Transverse colon (tissue), 4 donors: ENCODE results near the gene VPS13D. TPM values are rescaled to one million over a fixed set of nuclear protein-coding genes. Genes with fewer than 3 reads are reported as not detected.

Experiments
- DNase-seq: peaks from one replicate; pipeline ENCODE4 v3.0.0-alpha.2; 2019
- H3K27ac ChIP-seq, 4 donors: fragments of 200-600 bp; sonication (generic); 2 replicates each; pipeline ENCODE4 v1.5.1; 2016 to 2018; ENCODE audit warnings: inconsistent platforms in 4 of 4
- H3K27me3 ChIP-seq: fragments of 200-600 bp; sonication (generic); 2 replicates; pipeline ENCODE4 v1.5.1; 2017; ENCODE audit warnings: inconsistent platforms
- H3K36me3 ChIP-seq, 4 donors: fragments of 200-600 bp; sonication (generic); 2 replicates each; pipeline ENCODE4 v1.5.1; 2017 to 2019; ENCODE audit warnings: inconsistent platforms in 4 of 4
- H3K4me1 ChIP-seq, 4 donors: fragments of 200-600 bp; sonication (generic); 2 replicates each; pipeline ENCODE4 v1.5.1; 2017 to 2020; ENCODE audit warnings: inconsistent platforms in 4 of 4
- H3K4me3 ChIP-seq, 4 donors: fragments of 200-600 bp; sonication (generic); 1 replicate in 1 of 4; 2 replicates in 3 of 4; pipeline versions ENCODE4 v1.5.1 to v1.6.1; 2017 to 2019; ENCODE audit warnings: inconsistent platforms in 4 of 4
- H3K9me3 ChIP-seq, 2 donors: fragments of 200-600 bp; sonication (generic); 2 replicates each; pipeline ENCODE4 v1.5.1; 2017 to 2019; ENCODE audit warnings: inconsistent platforms in 2 of 2
- CTCF ChIP-seq, 5 experiments: fragments of 200-600 bp in 3 of 5; fragments of 450-650 bp in 2 of 5; sonication (generic) in 3 of 5; IDR thresholded peaks; 1 replicate in 2 of 5; 2 replicates in 3 of 5; pipeline ENCODE4 v1.5.1; 2016 to 2017; ENCODE audit warnings: antibody characterized with exemption in 5 of 5, inconsistent platforms in 3 of 5, mild to moderate bottlenecking in 2 of 5, moderate library complexity in 1 of 5
- EP300 ChIP-seq: sonication (generic); formaldehyde crosslinking; IDR thresholded peaks from one replicate; pipeline ENCODE4 v1.6.1; 2017; ENCODE audit warnings: antibody characterized with exemption, low read depth
- POLR2A ChIP-seq: fragments of 450-650 bp; IDR thresholded peaks from one replicate; pipeline ENCODE4 v1.6.1; 2016; ENCODE audit warnings: antibody characterized with exemption, mild to moderate bottlenecking, moderate library complexity
- POLR2AphosphoS5 ChIP-seq, 3 donors: sonication (generic); formaldehyde crosslinking; IDR thresholded peaks; one replicate each; pipeline ENCODE4 v1.6.1; 2016; ENCODE audit warnings: antibody characterized with exemption in 3 of 3
- WGBS, 2 donors: methylation state at CpG; one replicate each; pipeline ENCODE4 v1.1.5; 2018; ENCODE audit warnings: low coverage in 1 of 2; 5-methylcytosine and 5-hydroxymethylcytosine counted together
- in situ Hi-C, 4 donors: fragments of 200-750 bp; cut with MboI; loops; one replicate each; pipeline versions ENCODE4 v1.15.0 to v1.15.1; 2017; ENCODE audit warnings: low sequenced_read_pairs in 3 of 4, low pct_ligation_motif_present in 1 of 4, low pct_unique_long_range_greater_than_20kb in 1 of 4
- intact Hi-C: fragments of 100-400 bp; cut with DNase I; formaldehyde crosslinking; loops from one replicate; pipeline ENCODE4 v1.15.1; 2023; ENCODE audit warnings: low total_unique reads
- total RNA-seq, 4 donors: library from RNA; depleted of rRNA; stranded (reverse); fragments of >200 nt; gene quantifications; one replicate each; pipeline ENCODE4 v1.1.0, GENCODE V29; 2016

VPS13D gene
- total RNA-seq, 4 donors from 2014 or later: 101 to 136 (median 116) TPM

- TF ChIP-seq POLR2A (no peak), POLR2AphosphoS5 (IDR thresholded peaks at IDR 0.05) (peak in 1 of 3 donors; percentile 24), CTCF (IDR thresholded peaks at IDR 0.05) (no peak)
- WGBS, 2 donors: 60 to 62% methylated on average over 2 to 3 of the region's 3 CpGs
- Histone ChIP-seq H3K27ac (peak overlapping the region; percentile 61 to 81 (median 77)), H3K27me3 (no peaks in the 10 kb centered on the region), H3K4me1 (peaks cover 26 to 62% (median 44%) of the 10 kb centered on the region in 4 donors), H3K36me3 (peaks cover 0 to 5% (median 0%) of the 10 kb centered on the region in 4 donors), H3K4me3 (no peak overlapping the region), H3K9me3 (no peaks in the 10 kb centered on the region)
- in situ Hi-C loops (no loop called here), intact Hi-C loops (no loop called here)
- DNase-seq: no peak
These were observed 218.9 kb downstream of the VPS13D start for GRCh38 chr1:12448746-12449177.

GRCh38 chr1:12450090-12450755 lies 220.4 kb downstream of the VPS13D start:
- intact Hi-C loops (no loop called here), in situ Hi-C loops (no loop called here)
- peaks cover 0 to 4% (median 0%) of the 10 kb centered on the region in 4 donors for H3K36me3 ChIP-seq
- peaks cover 28 to 77% (median 53%) of the 10 kb centered on the region in 4 donors for H3K4me1 ChIP-seq
- H3K27me3 ChIP-seq: no peaks in the 10 kb centered on the region
- H3K27ac ChIP-seq: peak overlapping the region; percentile 61 to 81 (median 77)
- WGBS, 2 donors: 90 to 100% methylated on average over 6 to 10 of the region's 10 CpGs
- no peaks in the 10 kb centered on the region for H3K9me3 ChIP-seq
- DNase-seq: no peak
- H3K4me3 ChIP-seq: no peak overlapping the region
- TF ChIP-seq POLR2A (no peak), EP300 (no peak), CTCF (IDR thresholded peaks at IDR 0.05) (no peak), POLR2AphosphoS5 (IDR thresholded peaks at IDR 0.05) (no peak)

- peak overlapping the region; percentile 45 to 81 (median 67) for H3K27ac ChIP-seq
- in situ Hi-C loops: no loop called here
- H3K36me3 ChIP-seq: no peaks in the 10 kb centered on the region
- H3K9me3 ChIP-seq: no peaks in the 10 kb centered on the region
- no peak for DNase-seq
- H3K27me3 ChIP-seq: no peaks in the 10 kb centered on the region
- no peak overlapping the region for H3K4me3 ChIP-seq
- 90 to 93% methylated on average over 4 of the region's 4 CpGs for WGBS, 2 donors
- intact Hi-C loops: no loop called here
- no peak for TF ChIP-seq POLR2AphosphoS5 (IDR thresholded peaks at IDR 0.05)
- TF ChIP-seq CTCF (IDR thresholded peaks at IDR 0.05): no peak
- no peak for TF ChIP-seq POLR2A
- no peak for TF ChIP-seq EP300
- H3K4me1 ChIP-seq: peaks cover 28 to 84% (median 53%) of the 10 kb centered on the region in 4 donors
These were observed 221.1 kb downstream of the VPS13D start for GRCh38 chr1:12450756-12451559.

- no peak for TF ChIP-seq CTCF (IDR thresholded peaks at IDR 0.05)
- no peak for TF ChIP-seq POLR2A
- no peak for TF ChIP-seq POLR2AphosphoS5 (IDR thresholded peaks at IDR 0.05)
- Histone ChIP-seq H3K4me1 (peaks cover 28 to 82% (median 53%) of the 10 kb centered on the region in 4 donors), H3K27ac (peak overlapping the region; percentile 6 to 81 (median 44))
These were observed 221.7 kb downstream of the VPS13D start for GRCh38 chr1:12451560-12451900.

More at GRCh38 chr1:12451560-12451900, 221.7 kb downstream of the VPS13D start:
- H3K36me3 ChIP-seq: no peaks in the 10 kb centered on the region
- no peak for DNase-seq
- intact Hi-C loops: no loop called here
- in situ Hi-C loops: no loop called here
- no peaks in the 10 kb centered on the region for H3K27me3 ChIP-seq
- H3K9me3 ChIP-seq: no peaks in the 10 kb centered on the region
- H3K4me3 ChIP-seq: no peak overlapping the region
- 97 to 100% methylated on average over 1 to 3 of the region's 3 CpGs for WGBS, 2 donors
